ENCODE measurements around the gene WDTC1. TPM values are rescaled to one million over a fixed set of nuclear protein-coding genes. Genes with fewer than 3 reads are reported as not detected.
"Not testable (repeated sequence)": the region's sequence is repeated elsewhere in the genome, so short reads cannot be mapped to it uniquely, and the experiment has no call there.

Gene WDTC1
- total and polyA plus RNA-seq, 9 of the 15 experiments (the other 6 are each of a cell fraction or from before 2014, with no cell fraction given), result 0.18 to 32.3 (median 8.8) TPM

GRCh38 chr1:27289125-27289524 is 54.7 kb downstream of the WDTC1 start:
- H3K27me3 ChIP-seq (ENCODE audit: control insufficient read depth in 2 of 2, insufficient read depth in 2 of 2, low read length in 2 of 2); H3K4me3 ChIP-seq; POLR2A ChIA-PET; H3K4me1 ChIP-seq (replicated peaks in 1 of 2; ENCODE audit: control insufficient read depth in 2 of 2, insufficient read depth in 2 of 2, low read length in 2 of 2); DNase-seq (ENCODE audit: extremely low read depth in 1 of 4, low spot score in 3 of 4); H3K9me1 ChIP-seq (ENCODE audit: control insufficient read depth, insufficient read depth, low read length); H2AFZ ChIP-seq (ENCODE audit: low read depth, low read length); CTCF ChIA-PET (ENCODE audit: low intra/inter-chr PET ratio); intact Hi-C loops (cut with micrococcal nuclease); H3K9ac ChIP-seq (ENCODE audit: insufficient read depth in 1 of 2, low read depth in 2 of 2, low read length in 2 of 2); H3K79me2 ChIP-seq (ENCODE audit: control insufficient read depth, insufficient read depth, low read length); H4K20me1 ChIP-seq (replicated peaks; ENCODE audit: control insufficient read depth, insufficient read depth, low read length); FAIRE-seq; in situ Hi-C loops (cut with MboI); H3K27ac ChIP-seq (ENCODE audit: extremely low read depth, low read depth, low read length); H3K4me2 ChIP-seq (ENCODE audit: insufficient read depth, low read length); H3K9me3 ChIP-seq (replicated peaks; ENCODE audit: control insufficient read depth, insufficient read depth, low read depth, low read length); ATAC-seq; BruUV-seq (replicated peaks): not testable (repeated sequence)
- H3K36me3 ChIP-seq (ENCODE audit: control insufficient read depth, insufficient read depth, low read length), result peaks cover 23% of the 10 kb centered on the region
- WGBS (ENCODE audit: insufficient coverage, low coverage, missing lambda C conversion rate), result 88% methylated on average over 10 of the region's 29 CpGs

- no peaks in the 10 kb centered on the region for H3K9me3 ChIP-seq (replicated peaks; ENCODE audit: control insufficient read depth, insufficient read depth, low read depth, low read length)
- in situ Hi-C loops (cut with MboI) (no loop called here), intact Hi-C loops (cut with micrococcal nuclease) (no loop called here)
- no peaks in the 10 kb centered on the region for H3K9me1 ChIP-seq (ENCODE audit: control insufficient read depth, insufficient read depth, low read length)
- POLR2A ChIA-PET, result interaction anchor here (0.9 to 1.1 kb wide), 3 partner anchors 11 to 375 kb away, joined by 3 to 4 read pairs (median 3); partner anchors contain the start of gene WDTC1
- no peak for ATAC-seq
- no TSS peak for BruUV-seq (replicated peaks)
- 0 out of 5 replicates have a peak, but pooled peaks cover 0 to 2% of the 10 kb centered on the region in 2 experiments for H3K4me1 ChIP-seq (replicated peaks in 1 of 2; ENCODE audit: control insufficient read depth in 2 of 2, insufficient read depth in 2 of 2, low read length in 2 of 2)
- H3K4me2 ChIP-seq (ENCODE audit: insufficient read depth, low read length), result no peak overlapping the region
- no peak overlapping the region for H2AFZ ChIP-seq (ENCODE audit: low read depth, low read length)
- DNase-seq (ENCODE audit: extremely low read depth in 1 of 4, low spot score in 3 of 4), result no peak
- CTCF ChIA-PET (ENCODE audit: low intra/inter-chr PET ratio), result no interaction called here
- no peaks in the 10 kb centered on the region for H3K79me2 ChIP-seq (ENCODE audit: control insufficient read depth, insufficient read depth, low read length)
- no peak overlapping the region for H3K27ac ChIP-seq (ENCODE audit: extremely low read depth, low read depth, low read length)
- WGBS (ENCODE audit: insufficient coverage, low coverage, missing lambda C conversion rate), result 52% methylated on average over 3 of the region's 3 CpGs
- H3K36me3 ChIP-seq (ENCODE audit: control insufficient read depth, insufficient read depth, low read length), result peaks cover 27% of the 10 kb centered on the region; the same call in 2 of the 3 replicates
- H4K20me1 ChIP-seq (replicated peaks; ENCODE audit: control insufficient read depth, insufficient read depth, low read length), result no peaks in the 10 kb centered on the region; the same call in 1 of the 2 replicates
- FAIRE-seq, result no peak
- no peak overlapping the region for H3K4me3 ChIP-seq
- H3K9ac ChIP-seq (ENCODE audit: insufficient read depth in 1 of 2, low read depth in 2 of 2, low read length in 2 of 2), result no peak overlapping the region
- no peaks in the 10 kb centered on the region for H3K27me3 ChIP-seq (ENCODE audit: control insufficient read depth in 2 of 2, insufficient read depth in 2 of 2, low read length in 2 of 2)
- TF ChIP-seq NR2F6 (CRISPR knock-in tag; IDR thresholded peaks at IDR 0.05) (no peak), TSHZ1 (CRISPR knock-in tag; IDR thresholded peaks at IDR 0.05) (no peak), ZNF324 (CRISPR knock-in tag; IDR thresholded peaks at IDR 0.05) (no peak), MAX (CRISPR knock-in tag; IDR thresholded peaks at IDR 0.05) (no peak), ZFP36 (IDR thresholded peaks at IDR 0.05; ENCODE audit: low read depth, low read length, partially characterized antibody) (no peak), ZNF134 (CRISPR knock-in tag; conservative IDR thresholded peaks at IDR 0.05) (no peak), EP300 (IDR thresholded peaks at IDR 0.05; ENCODE audit: low read length) (no peak), ZBTB7A (IDR thresholded peaks at IDR 0.05; ENCODE audit: borderline replicate concordance, control insufficient read depth, low read depth, low read length) (no peak), MEF2A (IDR thresholded peaks at IDR 0.05; ENCODE audit: control insufficient read depth, low read depth, low read length) (no peak), KAT7 (CRISPR knock-in tag; IDR thresholded peaks at IDR 0.05; ENCODE audit: borderline replicate concordance) (no peak), NUFIP1 (IDR thresholded peaks at IDR 0.05; ENCODE audit: partially characterized antibody) (no peak), CHD2 (IDR thresholded peaks at IDR 0.05; ENCODE audit: low read depth, low read length) (no peak), ZNF184 (CRISPR knock-in tag; IDR thresholded peaks at IDR 0.05) (no peak)
Measured at GRCh38 chr1:27290581-27290980, 56.1 kb downstream of the WDTC1 start.

Measured in K562 (cell line).